ENCODE results near the gene CXCR2.

DNA sequence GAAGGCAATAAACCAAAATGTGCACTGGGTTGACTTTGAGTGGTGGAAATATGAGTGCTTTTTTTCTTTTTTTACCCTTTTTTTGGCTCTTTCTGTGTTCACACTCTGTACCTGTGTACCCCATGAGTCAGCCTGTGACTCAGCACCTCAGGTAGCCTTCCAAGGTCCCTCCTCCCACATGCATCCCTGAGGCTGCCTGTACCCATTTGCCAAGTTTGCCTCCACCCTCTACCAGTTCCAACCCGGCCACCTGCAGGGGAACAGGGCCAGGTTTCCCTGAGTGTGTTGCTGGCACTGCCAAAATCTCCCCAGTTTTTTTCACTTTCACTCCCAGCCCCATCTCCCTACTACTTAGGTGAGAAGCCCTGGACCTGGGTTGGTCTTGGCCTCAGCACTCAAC is 26.9 kb downstream of the CXCR2 start:
- TF ChIP-seq RAD21 (IDR thresholded peaks at IDR 0.05) (no peak), JUND (IDR thresholded peaks at IDR 0.05) (no peak), SP1 (IDR thresholded peaks at IDR 0.05) (no peak), TAF1 (conservative IDR thresholded peaks at IDR 0.05) (no peak), RXRA (IDR thresholded peaks at IDR 0.05) (no peak)
- TF ChIP-seq, protein P1, sequence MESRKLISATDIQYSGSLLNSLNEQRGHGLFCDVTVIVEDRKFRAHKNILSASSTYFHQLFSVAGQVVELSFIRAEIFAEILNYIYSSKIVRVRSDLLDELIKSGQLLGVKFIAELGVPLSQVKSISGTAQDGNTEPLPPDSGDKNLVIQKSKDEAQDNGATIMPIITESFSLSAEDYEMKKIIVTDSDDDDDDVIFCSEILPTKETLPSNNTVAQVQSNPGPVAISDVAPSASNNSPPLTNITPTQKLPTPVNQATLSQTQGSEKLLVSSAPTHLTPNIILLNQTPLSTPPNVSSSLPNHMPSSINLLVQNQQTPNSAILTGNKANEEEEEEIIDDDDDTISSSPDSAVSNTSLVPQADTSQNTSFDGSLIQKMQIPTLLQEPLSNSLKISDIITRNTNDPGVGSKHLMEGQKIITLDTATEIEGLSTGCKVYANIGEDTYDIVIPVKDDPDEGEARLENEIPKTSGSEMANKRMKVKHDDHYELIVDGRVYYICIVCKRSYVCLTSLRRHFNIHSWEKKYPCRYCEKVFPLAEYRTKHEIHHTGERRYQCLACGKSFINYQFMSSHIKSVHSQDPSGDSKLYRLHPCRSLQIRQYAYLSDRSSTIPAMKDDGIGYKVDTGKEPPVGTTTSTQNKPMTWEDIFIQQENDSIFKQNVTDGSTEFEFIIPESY (IDR thresholded peaks at IDR 0.05), result no peak
- TF ChIP-seq, protein P2, sequence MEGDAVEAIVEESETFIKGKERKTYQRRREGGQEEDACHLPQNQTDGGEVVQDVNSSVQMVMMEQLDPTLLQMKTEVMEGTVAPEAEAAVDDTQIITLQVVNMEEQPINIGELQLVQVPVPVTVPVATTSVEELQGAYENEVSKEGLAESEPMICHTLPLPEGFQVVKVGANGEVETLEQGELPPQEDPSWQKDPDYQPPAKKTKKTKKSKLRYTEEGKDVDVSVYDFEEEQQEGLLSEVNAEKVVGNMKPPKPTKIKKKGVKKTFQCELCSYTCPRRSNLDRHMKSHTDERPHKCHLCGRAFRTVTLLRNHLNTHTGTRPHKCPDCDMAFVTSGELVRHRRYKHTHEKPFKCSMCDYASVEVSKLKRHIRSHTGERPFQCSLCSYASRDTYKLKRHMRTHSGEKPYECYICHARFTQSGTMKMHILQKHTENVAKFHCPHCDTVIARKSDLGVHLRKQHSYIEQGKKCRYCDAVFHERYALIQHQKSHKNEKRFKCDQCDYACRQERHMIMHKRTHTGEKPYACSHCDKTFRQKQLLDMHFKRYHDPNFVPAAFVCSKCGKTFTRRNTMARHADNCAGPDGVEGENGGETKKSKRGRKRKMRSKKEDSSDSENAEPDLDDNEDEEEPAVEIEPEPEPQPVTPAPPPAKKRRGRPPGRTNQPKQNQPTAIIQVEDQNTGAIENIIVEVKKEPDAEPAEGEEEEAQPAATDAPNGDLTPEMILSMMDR (IDR thresholded peaks at IDR 0.05; ENCODE audit: low read depth, low read length, missing input control), result no peak
- TF ChIP-seq, protein P3, sequence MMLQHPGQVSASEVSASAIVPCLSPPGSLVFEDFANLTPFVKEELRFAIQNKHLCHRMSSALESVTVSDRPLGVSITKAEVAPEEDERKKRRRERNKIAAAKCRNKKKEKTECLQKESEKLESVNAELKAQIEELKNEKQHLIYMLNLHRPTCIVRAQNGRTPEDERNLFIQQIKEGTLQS (IDR thresholded peaks at IDR 0.05), result no peak
- TF ChIP-seq, protein P4, sequence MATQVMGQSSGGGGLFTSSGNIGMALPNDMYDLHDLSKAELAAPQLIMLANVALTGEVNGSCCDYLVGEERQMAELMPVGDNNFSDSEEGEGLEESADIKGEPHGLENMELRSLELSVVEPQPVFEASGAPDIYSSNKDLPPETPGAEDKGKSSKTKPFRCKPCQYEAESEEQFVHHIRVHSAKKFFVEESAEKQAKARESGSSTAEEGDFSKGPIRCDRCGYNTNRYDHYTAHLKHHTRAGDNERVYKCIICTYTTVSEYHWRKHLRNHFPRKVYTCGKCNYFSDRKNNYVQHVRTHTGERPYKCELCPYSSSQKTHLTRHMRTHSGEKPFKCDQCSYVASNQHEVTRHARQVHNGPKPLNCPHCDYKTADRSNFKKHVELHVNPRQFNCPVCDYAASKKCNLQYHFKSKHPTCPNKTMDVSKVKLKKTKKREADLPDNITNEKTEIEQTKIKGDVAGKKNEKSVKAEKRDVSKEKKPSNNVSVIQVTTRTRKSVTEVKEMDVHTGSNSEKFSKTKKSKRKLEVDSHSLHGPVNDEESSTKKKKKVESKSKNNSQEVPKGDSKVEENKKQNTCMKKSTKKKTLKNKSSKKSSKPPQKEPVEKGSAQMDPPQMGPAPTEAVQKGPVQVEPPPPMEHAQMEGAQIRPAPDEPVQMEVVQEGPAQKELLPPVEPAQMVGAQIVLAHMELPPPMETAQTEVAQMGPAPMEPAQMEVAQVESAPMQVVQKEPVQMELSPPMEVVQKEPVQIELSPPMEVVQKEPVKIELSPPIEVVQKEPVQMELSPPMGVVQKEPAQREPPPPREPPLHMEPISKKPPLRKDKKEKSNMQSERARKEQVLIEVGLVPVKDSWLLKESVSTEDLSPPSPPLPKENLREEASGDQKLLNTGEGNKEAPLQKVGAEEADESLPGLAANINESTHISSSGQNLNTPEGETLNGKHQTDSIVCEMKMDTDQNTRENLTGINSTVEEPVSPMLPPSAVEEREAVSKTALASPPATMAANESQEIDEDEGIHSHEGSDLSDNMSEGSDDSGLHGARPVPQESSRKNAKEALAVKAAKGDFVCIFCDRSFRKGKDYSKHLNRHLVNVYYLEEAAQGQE (IDR thresholded peaks at IDR 0.05), result no peak
